ENCODE data around the gene GAS2L3.

- TF ChIP-seq, protein P1, sequence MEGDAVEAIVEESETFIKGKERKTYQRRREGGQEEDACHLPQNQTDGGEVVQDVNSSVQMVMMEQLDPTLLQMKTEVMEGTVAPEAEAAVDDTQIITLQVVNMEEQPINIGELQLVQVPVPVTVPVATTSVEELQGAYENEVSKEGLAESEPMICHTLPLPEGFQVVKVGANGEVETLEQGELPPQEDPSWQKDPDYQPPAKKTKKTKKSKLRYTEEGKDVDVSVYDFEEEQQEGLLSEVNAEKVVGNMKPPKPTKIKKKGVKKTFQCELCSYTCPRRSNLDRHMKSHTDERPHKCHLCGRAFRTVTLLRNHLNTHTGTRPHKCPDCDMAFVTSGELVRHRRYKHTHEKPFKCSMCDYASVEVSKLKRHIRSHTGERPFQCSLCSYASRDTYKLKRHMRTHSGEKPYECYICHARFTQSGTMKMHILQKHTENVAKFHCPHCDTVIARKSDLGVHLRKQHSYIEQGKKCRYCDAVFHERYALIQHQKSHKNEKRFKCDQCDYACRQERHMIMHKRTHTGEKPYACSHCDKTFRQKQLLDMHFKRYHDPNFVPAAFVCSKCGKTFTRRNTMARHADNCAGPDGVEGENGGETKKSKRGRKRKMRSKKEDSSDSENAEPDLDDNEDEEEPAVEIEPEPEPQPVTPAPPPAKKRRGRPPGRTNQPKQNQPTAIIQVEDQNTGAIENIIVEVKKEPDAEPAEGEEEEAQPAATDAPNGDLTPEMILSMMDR (IDR thresholded peaks at IDR 0.05) = no peak
- no peak for TF ChIP-seq POLR2A (IDR thresholded peaks at IDR 0.05)
These were observed 28.4 kb upstream of the GAS2L3 start for GRCh38 chr12:100545092-100545491.

All from prostate gland (tissue), 2 donors.